HEK293 (cell line): Measurements from ENCODE around the gene FERMT3.

ENCODE experiments used
- CTCF ChIA-PET: fragments of 350-600 bp; formaldehyde crosslinking; extraction: SDS; loops from one replicate; lab custom pipeline; 2021; ENCODE audit warnings: antibody characterized with exemption; lab: Yijun Ruan, JAX
- POLR2A ChIA-PET: fragments of 300-600 bp; formaldehyde crosslinking; extraction: SDS; loops from one replicate; lab custom pipeline; 2020; ENCODE audit warnings: antibody characterized with exemption, inconsistent platforms; lab: Yijun Ruan, JAX
- H3K27ac ChIP-seq: fragments of 200-500 bp; sonication (Bioruptor generic); 2 replicates; pipeline ENCODE4 v1.5.1; 2014; ENCODE audit warnings: low read depth, low read length, control low read depth, inconsistent platforms; ENCODE audit errors: extremely low read depth
- H3K36me3 ChIP-seq, 2 experiments: fragments of 200-500 bp in 1 of 2; sonication (Bioruptor generic) in 1 of 2; 1 replicate in 1 of 2; 2 replicates in 1 of 2; pipeline ENCODE4 v1.5.1; 2014 to 2017; ENCODE audit warnings: inconsistent platforms in 2 of 2, low read length in 2 of 2; ENCODE audit not compliant: control insufficient read depth in 2 of 2, insufficient read depth in 1 of 2
- H3K4me1 ChIP-seq: fragments of 200-500 bp; sonication (Bioruptor generic); 2 replicates; pipeline ENCODE4 v1.5.1; 2014; ENCODE audit warnings: mild to moderate bottlenecking, low read length, inconsistent platforms; ENCODE audit not compliant: control insufficient read depth, insufficient read depth
- H3K4me3 ChIP-seq: 2 replicates; pipeline ENCODE4 v1.5.1; 2011; ENCODE audit warnings: low read depth, mild to moderate bottlenecking, control low read depth, low read length, moderate library complexity
- H3K9me3 ChIP-seq: fragments of 200-500 bp; sonication (Bioruptor generic); 2 replicates; pipeline ENCODE4 v1.5.1; 2014; ENCODE audit warnings: low read depth, low read length, inconsistent platforms; ENCODE audit not compliant: control insufficient read depth, insufficient read depth
- BCL11A ChIP-seq: fragments of 450-650 bp; formaldehyde crosslinking; IDR thresholded peaks from 2 replicates; pipeline ENCODE4 v1.5.1; 2016; ENCODE audit warnings: low read depth, missing biosample characterization, missing genetic modification characterization
- BCL11B ChIP-seq: fragments of 450-650 bp; formaldehyde crosslinking; IDR thresholded peaks from 2 replicates; pipeline ENCODE4 v1.5.1; 2016; ENCODE audit warnings: low read depth, missing biosample characterization, missing genetic modification characterization
- KLF16 ChIP-seq: fragments of 450-650 bp; formaldehyde crosslinking; IDR thresholded peaks from 2 replicates; pipeline ENCODE4 v1.5.1; 2017; ENCODE audit warnings: missing biosample characterization, missing genetic modification characterization
- TRIM28 ChIP-seq: IDR thresholded peaks from 2 replicates; pipeline ENCODE4 v1.6.1; 2011; ENCODE audit warnings: low read length, control low read depth, borderline replicate concordance
- ZEB2 ChIP-seq: fragments of 450-650 bp; formaldehyde crosslinking; IDR thresholded peaks from 2 replicates; pipeline ENCODE4 v1.5.1; 2016; ENCODE audit warnings: missing biosample characterization, missing genetic modification characterization
- ZNF311 ChIP-seq: fragments of 450-650 bp; formaldehyde crosslinking; IDR thresholded peaks from 2 replicates; pipeline ENCODE4 v1.5.1; 2017; ENCODE audit warnings: missing biosample characterization, missing genetic modification characterization, borderline replicate concordance
- ZNF660 ChIP-seq: fragments of 450-650 bp; IDR thresholded peaks from 2 replicates; pipeline ENCODE4 v1.5.1; 2018; ENCODE audit warnings: missing biosample characterization, mild to moderate bottlenecking, missing genetic modification characterization
- TF ChIP-seq, protein P1 (sequence below): fragments of 450-650 bp; formaldehyde crosslinking; IDR thresholded peaks from 2 replicates; pipeline ENCODE4 v1.5.0; 2017; ENCODE audit warnings: missing biosample characterization, missing genetic modification characterization, borderline replicate concordance
- TF ChIP-seq, protein P2 (sequence below): fragments of 450-650 bp; formaldehyde crosslinking; IDR thresholded peaks from 2 replicates; pipeline ENCODE4 v1.5.1; 2017; ENCODE audit warnings: missing biosample characterization, missing genetic modification characterization
- TF ChIP-seq, protein P3 (sequence below): fragments of 450-650 bp; formaldehyde crosslinking; IDR thresholded peaks from 2 replicates; pipeline ENCODE4 v1.5.1; 2016; ENCODE audit warnings: missing biosample characterization, missing genetic modification characterization
- TF ChIP-seq, protein P4 (sequence below): fragments of 450-650 bp; formaldehyde crosslinking; IDR thresholded peaks from 2 replicates; pipeline ENCODE4 v1.5.1; 2017; ENCODE audit warnings: missing biosample characterization, missing genetic modification characterization
- TF ChIP-seq, protein P5 (sequence below): fragments of 450-650 bp; formaldehyde crosslinking; IDR thresholded peaks from 2 replicates; pipeline ENCODE4 v1.5.1; 2017; ENCODE audit warnings: missing biosample characterization, missing genetic modification characterization
- TF ChIP-seq, protein P6 (sequence below): fragments of 450-650 bp; formaldehyde crosslinking; IDR thresholded peaks from 2 replicates; pipeline ENCODE4 v1.5.1; 2016; ENCODE audit warnings: missing biosample characterization, missing genetic modification characterization
- TF ChIP-seq, protein P7 (sequence below): fragments of 450-650 bp; formaldehyde crosslinking; IDR thresholded peaks from 2 replicates; pipeline ENCODE4 v1.5.1; 2016; ENCODE audit warnings: missing biosample characterization, missing genetic modification characterization
- TF ChIP-seq, protein P8 (sequence below): fragments of 450-650 bp; formaldehyde crosslinking; IDR thresholded peaks from 2 replicates; pipeline ENCODE4 v1.5.1; 2016; ENCODE audit warnings: missing biosample characterization, missing genetic modification characterization
- TF ChIP-seq, protein P9 (sequence below): fragments of 450-650 bp; formaldehyde crosslinking; IDR thresholded peaks from 2 replicates; pipeline ENCODE4 v1.5.1; 2016; ENCODE audit warnings: missing biosample characterization, missing genetic modification characterization

FERMT3 gene

DNA sequence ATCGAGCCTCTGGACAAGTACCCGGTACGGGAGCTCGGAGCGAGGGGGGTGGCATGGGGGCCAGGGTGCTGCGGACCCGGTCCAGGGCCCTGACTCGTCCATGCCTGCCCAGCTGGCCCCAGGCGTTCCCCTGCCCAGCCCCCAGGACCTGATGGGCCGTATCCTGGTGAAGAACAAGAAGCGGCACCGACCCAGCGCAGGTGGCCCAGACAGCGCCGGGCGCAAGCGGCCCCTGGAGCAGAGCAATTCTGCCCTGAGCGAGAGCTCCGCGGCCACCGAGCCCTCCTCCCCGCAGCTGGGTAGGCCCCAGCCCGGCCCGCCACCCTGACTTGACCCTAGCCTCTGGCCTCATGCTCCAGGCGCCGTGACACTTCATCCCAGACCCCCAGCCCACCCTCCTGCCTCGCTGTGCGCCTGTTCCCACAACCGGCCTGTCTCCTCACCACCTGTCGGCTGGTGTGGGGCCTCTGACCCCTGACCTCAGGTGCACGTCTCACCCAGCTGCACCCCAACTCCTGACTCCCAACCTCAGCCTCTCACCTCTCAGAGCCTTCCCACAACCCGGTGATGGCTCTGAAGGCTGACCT is 52.5 kb downstream of the FERMT3 start (continued):
- TF ChIP-seq, protein P1, sequence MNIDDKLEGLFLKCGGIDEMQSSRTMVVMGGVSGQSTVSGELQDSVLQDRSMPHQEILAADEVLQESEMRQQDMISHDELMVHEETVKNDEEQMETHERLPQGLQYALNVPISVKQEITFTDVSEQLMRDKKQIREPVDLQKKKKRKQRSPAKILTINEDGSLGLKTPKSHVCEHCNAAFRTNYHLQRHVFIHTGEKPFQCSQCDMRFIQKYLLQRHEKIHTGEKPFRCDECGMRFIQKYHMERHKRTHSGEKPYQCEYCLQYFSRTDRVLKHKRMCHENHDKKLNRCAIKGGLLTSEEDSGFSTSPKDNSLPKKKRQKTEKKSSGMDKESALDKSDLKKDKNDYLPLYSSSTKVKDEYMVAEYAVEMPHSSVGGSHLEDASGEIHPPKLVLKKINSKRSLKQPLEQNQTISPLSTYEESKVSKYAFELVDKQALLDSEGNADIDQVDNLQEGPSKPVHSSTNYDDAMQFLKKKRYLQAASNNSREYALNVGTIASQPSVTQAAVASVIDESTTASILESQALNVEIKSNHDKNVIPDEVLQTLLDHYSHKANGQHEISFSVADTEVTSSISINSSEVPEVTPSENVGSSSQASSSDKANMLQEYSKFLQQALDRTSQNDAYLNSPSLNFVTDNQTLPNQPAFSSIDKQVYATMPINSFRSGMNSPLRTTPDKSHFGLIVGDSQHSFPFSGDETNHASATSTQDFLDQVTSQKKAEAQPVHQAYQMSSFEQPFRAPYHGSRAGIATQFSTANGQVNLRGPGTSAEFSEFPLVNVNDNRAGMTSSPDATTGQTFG, result no peak
- TF ChIP-seq, protein P2, sequence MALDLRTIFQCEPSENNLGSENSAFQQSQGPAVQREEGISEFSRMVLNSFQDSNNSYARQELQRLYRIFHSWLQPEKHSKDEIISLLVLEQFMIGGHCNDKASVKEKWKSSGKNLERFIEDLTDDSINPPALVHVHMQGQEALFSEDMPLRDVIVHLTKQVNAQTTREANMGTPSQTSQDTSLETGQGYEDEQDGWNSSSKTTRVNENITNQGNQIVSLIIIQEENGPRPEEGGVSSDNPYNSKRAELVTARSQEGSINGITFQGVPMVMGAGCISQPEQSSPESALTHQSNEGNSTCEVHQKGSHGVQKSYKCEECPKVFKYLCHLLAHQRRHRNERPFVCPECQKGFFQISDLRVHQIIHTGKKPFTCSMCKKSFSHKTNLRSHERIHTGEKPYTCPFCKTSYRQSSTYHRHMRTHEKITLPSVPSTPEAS, result no peak
- TF ChIP-seq, protein P3, sequence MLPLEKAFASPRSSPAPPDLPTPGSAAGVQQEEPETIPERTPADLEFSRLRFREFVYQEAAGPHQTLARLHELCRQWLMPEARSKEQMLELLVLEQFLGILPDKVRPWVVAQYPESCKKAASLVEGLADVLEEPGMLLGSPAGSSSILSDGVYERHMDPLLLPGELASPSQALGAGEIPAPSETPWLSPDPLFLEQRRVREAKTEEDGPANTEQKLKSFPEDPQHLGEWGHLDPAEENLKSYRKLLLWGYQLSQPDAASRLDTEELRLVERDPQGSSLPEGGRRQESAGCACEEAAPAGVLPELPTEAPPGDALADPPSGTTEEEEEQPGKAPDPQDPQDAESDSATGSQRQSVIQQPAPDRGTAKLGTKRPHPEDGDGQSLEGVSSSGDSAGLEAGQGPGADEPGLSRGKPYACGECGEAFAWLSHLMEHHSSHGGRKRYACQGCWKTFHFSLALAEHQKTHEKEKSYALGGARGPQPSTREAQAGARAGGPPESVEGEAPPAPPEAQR, result no peak
- TF ChIP-seq, protein P4, sequence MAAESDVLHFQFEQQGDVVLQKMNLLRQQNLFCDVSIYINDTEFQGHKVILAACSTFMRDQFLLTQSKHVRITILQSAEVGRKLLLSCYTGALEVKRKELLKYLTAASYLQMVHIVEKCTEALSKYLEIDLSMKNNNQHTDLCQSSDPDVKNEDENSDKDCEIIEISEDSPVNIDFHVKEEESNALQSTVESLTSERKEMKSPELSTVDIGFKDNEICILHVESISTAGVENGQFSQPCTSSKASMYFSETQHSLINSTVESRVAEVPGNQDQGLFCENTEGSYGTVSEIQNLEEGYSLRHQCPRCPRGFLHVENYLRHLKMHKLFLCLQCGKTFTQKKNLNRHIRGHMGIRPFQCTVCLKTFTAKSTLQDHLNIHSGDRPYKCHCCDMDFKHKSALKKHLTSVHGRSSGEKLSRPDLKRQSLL (tag by site-specific recombination), result no peak
- TF ChIP-seq, protein P5, sequence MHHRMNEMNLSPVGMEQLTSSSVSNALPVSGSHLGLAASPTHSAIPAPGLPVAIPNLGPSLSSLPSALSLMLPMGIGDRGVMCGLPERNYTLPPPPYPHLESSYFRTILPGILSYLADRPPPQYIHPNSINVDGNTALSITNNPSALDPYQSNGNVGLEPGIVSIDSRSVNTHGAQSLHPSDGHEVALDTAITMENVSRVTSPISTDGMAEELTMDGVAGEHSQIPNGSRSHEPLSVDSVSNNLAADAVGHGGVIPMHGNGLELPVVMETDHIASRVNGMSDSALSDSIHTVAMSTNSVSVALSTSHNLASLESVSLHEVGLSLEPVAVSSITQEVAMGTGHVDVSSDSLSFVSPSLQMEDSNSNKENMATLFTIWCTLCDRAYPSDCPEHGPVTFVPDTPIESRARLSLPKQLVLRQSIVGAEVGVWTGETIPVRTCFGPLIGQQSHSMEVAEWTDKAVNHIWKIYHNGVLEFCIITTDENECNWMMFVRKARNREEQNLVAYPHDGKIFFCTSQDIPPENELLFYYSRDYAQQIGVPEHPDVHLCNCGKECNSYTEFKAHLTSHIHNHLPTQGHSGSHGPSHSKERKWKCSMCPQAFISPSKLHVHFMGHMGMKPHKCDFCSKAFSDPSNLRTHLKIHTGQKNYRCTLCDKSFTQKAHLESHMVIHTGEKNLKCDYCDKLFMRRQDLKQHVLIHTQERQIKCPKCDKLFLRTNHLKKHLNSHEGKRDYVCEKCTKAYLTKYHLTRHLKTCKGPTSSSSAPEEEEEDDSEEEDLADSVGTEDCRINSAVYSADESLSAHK, result no peak
- TF ChIP-seq TRIM28, result no peak
- no peak for TF ChIP-seq KLF16 (tag by site-specific recombination)
- TF ChIP-seq, protein P6, sequence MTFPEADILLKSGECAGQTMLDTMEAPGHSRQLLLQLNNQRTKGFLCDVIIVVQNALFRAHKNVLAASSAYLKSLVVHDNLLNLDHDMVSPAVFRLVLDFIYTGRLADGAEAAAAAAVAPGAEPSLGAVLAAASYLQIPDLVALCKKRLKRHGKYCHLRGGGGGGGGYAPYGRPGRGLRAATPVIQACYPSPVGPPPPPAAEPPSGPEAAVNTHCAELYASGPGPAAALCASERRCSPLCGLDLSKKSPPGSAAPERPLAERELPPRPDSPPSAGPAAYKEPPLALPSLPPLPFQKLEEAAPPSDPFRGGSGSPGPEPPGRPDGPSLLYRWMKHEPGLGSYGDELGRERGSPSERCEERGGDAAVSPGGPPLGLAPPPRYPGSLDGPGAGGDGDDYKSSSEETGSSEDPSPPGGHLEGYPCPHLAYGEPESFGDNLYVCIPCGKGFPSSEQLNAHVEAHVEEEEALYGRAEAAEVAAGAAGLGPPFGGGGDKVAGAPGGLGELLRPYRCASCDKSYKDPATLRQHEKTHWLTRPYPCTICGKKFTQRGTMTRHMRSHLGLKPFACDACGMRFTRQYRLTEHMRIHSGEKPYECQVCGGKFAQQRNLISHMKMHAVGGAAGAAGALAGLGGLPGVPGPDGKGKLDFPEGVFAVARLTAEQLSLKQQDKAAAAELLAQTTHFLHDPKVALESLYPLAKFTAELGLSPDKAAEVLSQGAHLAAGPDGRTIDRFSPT (tag by site-specific recombination), result no peak

DNA sequence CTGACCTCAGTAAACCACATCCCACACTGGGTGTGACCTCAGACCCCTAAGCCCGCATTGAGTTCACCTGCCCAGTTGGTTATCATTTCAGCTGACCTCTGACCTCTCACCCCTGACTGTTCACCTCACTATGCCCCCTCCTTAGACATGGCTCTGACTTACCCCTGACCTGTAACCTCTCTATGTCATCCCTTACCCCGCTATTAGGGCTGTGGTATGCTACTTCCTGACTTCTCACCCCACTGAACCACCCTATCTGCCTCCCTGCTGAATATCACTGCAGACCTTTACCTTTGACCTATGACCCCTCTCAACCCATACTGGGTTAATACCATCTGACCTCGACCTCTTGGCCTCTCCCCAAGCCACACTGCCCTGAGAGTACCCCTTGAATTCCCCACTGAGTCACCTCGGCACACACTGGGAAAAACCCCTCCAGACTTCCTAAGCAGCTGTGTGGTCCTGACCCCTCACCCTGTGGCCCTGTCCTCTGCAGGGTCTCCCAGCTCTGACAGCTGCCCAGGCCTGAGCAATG is 53.1 kb downstream of the FERMT3 start:
- TF ChIP-seq ZNF660 (tag by site-specific recombination), result no peak
- TF ChIP-seq, protein P4 (tag by site-specific recombination), result no peak
- TF ChIP-seq, protein P7, sequence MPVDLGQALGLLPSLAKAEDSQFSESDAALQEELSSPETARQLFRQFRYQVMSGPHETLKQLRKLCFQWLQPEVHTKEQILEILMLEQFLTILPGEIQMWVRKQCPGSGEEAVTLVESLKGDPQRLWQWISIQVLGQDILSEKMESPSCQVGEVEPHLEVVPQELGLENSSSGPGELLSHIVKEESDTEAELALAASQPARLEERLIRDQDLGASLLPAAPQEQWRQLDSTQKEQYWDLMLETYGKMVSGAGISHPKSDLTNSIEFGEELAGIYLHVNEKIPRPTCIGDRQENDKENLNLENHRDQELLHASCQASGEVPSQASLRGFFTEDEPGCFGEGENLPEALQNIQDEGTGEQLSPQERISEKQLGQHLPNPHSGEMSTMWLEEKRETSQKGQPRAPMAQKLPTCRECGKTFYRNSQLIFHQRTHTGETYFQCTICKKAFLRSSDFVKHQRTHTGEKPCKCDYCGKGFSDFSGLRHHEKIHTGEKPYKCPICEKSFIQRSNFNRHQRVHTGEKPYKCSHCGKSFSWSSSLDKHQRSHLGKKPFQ (tag by site-specific recombination), result no peak
- TF ChIP-seq ZEB2 (tag by site-specific recombination), result 0 out of 2 replicates have a peak, but pooled peaks have one; percentile 20
- TF ChIP-seq BCL11A (tag by site-specific recombination), result peak; percentile 96
- TF ChIP-seq, protein P8, sequence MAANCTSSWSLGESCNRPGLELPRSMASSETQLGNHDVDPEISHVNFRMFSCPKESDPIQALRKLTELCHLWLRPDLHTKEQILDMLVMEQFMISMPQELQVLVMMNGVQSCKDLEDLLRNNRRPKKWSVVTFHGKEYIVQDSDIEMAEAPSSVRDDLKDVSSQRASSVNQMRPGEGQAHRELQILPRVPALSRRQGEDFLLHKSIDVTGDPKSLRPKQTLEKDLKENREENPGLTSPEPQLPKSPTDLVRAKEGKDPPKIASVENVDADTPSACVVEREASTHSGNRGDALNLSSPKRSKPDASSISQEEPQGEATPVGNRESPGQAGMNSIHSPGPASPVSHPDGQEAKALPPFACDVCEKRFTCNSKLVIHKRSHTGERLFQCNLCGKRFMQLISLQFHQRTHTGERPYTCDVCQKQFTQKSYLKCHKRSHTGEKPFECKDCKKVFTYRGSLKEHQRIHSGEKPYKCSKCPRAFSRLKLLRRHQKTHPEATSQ (tag by site-specific recombination), result no peak
- peak; percentile 99 for TF ChIP-seq BCL11B (tag by site-specific recombination)
- TF ChIP-seq, protein P9, sequence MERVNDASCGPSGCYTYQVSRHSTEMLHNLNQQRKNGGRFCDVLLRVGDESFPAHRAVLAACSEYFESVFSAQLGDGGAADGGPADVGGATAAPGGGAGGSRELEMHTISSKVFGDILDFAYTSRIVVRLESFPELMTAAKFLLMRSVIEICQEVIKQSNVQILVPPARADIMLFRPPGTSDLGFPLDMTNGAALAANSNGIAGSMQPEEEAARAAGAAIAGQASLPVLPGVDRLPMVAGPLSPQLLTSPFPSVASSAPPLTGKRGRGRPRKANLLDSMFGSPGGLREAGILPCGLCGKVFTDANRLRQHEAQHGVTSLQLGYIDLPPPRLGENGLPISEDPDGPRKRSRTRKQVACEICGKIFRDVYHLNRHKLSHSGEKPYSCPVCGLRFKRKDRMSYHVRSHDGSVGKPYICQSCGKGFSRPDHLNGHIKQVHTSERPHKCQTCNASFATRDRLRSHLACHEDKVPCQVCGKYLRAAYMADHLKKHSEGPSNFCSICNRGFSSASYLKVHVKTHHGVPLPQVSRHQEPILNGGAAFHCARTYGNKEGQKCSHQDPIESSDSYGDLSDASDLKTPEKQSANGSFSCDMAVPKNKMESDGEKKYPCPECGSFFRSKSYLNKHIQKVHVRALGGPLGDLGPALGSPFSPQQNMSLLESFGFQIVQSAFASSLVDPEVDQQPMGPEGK (tag by site-specific recombination), result no peak
- no peak for TF ChIP-seq ZNF311 (tag by site-specific recombination)
- POLR2A ChIA-PET, result no interaction called here
- CTCF ChIA-PET, result interaction anchor here (0.7 kb wide), 1 partner anchor 1352 kb away, joined by 5 read pairs; no protein-coding TSS in a partner anchor
- Histone ChIP-seq H3K27ac (no peak overlapping the region), H3K9me3 (no peaks in the 10 kb centered on the region), H3K36me3 (peaks cover 0 to 83% of the 10 kb centered on the region in 2 experiments; a peak in 2 of 3 replicates), H3K4me1 (no peaks in the 10 kb centered on the region; the same call in 1 of the 2 replicates), H3K4me3 (no peak overlapping the region)
